ENCODE data around the gene TRERF1.

TRERF1 gene

DNA sequence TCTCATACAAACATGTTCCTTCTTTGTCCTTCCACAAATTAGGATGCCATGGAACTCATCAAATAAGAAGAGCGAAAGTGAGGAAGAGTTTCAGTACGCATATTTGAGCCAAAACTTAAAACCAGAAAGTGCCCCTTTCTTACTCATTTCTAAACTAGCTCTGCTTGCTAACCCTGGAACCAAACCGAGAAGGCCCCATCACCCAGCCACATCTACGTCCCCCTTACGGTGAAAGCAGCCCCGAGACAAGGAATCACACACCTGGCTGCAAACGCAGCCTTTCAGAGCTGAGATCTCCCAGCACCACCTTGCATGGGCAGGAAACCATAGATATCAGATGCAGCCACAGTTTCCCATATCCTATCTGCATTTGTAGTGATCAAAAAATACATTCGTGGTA lies 28.5 kb downstream of the TRERF1 start:
- no peak for DNase-seq (ENCODE audit: low spot score)

DNA sequence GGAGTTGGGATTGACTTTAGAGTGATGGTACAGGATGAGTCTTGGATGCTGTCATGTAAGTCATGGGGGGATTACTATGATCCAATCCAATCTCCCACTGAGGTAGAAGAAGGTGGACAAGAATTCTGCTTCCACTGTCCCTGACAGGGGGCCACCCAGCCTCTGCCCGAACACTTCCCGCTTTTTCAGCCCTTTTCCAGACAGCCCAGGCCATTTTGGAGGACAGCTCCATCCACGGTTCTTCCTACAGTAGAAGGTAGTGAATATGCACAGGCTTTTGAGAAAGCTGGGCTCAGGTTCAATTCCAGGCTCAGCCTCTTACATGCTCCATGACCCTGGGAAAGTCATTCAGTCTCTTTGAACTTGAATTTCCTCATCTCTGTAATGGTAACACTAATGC lies 31.0 kb downstream of the TRERF1 start:
- no peak for DNase-seq (ENCODE audit: low spot score)

DNA sequence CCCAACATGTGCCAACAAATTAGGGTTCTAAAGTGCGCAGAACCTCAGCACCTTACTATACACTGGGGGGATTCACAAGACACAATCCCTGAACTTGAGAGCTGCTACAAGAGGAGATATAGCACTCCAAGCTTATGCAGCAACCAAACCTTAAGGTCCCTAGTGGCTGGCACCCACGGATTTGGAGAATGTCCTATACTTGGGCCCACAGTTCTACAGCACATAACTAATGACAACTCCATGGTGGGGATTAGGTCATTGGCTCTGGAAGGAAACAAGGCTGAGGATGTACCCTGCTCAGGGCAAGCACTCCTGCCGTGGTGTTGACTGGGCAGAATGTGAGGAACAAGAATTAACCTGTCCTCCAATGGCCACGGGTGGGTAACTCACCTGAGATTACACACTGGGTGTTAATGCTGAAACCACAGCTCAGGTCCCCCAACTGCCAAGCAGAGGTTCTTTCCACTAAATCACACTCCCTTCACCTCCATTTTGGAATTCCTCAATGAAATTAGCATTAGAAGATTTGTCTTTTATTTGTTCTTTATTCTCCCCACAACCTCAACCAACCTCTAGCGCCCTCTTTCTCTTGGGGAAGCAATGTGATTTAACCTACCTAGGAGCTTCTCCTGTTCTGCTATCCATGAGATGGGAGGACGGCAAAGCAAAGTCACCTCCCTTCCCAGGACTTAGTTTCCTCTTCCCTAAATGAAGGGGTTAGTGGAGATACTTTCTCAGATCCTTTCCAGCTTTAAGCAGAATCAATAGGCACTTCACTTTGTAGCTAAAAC lies 32.0 kb downstream of the TRERF1 start:
- DNase-seq (ENCODE audit: low spot score): no peak

DNA sequence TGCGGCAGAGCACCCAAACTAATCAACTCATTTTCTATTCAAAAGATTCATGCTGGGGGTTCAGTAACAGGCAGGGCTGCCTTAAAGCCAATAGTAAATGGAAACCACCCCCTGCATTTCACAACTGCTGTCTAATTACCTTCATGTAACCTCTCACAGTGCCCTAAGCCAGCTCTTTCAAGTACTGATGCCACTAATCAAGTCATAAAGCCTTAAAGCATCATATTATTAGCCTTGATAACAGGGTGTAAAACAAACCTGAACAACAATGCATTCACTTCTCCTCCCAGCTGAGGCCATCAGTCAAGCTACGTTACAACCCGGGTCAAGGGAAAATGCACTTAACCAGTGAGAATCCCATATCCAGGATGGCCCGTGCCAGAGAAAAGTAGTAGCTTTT lies 33.0 kb downstream of the TRERF1 start:
- no peak for DNase-seq (ENCODE audit: low spot score)

DNA sequence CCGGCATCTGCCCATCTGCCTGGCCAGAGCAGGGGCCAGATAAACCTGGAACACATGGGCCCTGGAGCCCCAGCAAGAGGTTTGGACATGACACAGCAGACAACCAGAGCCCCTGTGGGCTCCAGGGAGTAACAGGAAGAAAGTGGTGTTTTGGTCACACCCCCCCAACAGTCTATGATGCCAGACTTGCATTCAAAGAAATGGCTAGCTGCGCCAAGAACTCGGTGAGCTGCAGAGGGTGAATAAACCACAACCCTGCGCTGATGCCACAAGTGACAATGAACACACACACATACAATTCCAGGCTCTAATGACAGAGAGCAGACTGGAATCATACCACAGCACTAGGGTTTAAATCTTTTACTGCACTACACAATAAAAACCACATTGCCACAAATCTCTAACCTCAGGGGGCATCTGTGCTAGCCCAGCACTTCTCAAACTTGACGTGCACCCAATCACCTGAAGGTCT lies 34.0 kb downstream of the TRERF1 start:
- DNase-seq (ENCODE audit: low spot score): no peak

DNA sequence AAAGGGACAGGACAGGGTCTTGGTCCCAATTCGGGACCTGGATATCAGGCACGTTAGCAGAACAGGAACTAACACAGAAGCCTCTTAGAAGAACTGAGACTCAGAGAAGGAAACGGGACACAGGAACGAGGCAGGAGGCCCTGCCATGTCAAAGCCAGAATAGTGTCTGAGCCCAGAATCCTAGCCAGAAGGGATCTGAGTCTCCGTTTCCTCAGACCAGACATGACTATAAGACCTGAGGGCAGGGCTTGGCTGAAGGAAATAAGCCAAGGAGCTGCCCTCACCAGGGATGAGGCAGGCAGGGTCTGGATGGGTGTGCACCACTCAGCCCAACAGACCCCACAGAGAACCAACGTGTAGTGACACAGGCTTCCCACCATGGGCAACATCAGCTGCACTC lies 40.3 kb downstream of the TRERF1 start:
- no peak for DNase-seq (ENCODE audit: low spot score)

DNA sequence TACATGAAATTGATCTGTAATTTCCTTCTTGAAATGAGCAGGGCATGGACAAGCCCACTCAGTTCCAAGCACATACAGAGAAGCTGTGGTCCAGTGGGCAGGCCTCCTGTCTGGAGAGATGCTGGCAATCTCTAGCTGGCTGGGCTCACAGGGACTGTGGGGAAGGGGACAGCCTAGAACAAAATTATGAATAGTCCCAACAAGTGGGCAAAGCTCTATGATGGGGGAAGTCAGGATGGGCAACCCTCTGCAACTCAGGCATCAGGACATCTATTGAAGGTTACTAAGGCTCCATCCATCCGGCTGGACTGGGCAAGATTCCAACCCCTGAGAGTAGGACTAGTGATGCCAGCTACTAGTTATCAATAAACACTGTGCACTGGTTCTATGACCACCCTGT lies 40.9 kb downstream of the TRERF1 start:
- DNase-seq (ENCODE audit: low spot score): no peak

DNA sequence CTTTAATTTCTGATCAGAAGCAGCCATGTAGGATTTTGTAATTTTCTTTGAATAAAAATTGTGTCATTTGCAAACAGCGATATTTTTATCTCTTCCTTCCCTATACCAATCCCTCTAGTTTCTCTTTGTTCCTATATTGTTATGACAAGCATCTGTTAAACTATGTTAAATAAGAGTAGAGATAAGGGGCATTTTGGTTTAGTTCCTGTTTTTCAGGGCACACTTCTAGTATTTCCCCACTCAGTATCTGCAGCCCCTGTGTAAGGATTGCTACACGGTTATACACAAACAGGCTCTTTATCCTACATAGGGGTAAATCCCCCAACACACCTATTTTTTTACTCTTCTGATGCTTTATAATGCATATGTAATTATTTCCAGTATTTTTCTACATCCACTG lies 42.1 kb downstream of the TRERF1 start:
- DNase-seq (ENCODE audit: low spot score): no peak

DNA sequence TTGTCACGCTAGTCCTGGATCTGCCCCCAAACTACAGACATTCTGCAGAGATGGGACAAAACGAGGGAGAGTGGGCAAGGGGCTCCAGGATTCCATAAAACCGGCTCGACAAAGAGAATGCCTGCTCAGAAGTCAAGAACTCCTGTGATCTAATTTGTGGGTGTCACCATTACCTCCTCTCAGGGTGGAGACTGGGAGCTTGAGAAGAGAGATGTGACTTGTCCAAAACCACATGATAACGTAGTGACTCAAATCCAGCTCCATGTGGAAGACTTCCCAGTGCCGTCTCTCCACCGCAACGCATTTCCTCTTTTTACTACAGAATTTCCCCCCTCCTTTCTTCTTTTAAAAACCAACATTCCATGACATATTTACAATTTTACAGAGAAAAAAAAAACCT lies 44.3 kb downstream of the TRERF1 start:
- DNase-seq (ENCODE audit: low spot score): peak; percentile 77

DNA sequence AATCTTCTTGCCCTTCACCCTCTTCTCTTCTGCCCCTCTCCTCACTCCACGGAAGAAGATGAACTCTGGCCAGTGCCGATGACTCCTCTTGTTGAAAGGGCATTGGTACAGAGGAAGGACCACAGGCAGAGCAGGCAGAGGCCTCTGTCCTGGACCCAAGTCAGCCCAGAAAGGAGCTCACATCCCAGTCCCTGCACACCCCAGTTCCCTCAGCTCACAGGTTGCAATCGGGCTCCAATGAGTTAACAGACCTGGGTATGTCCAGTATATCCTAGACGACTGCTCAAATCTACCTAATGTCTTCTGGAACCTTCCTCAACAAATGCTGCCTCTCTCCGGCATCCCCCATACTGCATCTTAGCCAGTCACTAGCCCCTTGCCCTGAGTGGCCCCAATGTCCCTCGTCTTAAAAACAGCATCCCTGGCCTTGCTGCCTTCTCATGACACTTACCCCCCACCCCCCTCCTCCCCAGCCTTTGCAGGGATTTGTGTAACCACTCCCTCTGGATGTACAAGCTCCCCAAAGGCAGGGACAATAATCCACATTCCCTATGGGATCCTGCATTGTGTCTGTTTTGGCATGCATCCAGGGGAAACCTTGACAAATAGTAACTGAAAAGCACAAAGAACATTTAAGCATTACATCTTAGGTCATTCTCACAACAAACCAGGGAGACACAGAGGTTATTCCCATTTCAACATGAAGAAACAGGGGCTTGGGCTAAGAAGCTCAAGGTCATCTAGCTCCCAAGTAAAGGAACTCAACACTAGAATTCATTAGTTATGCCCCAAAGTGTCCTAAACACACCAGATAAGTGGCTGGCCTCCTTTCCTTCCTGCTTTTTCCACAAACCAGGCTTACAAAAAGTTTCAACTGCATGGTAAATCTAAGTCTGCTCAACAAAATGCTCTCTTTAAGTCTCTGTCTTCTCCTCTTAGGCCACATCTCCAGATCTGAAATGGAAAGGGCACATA lies 45.1 kb downstream of the TRERF1 start:
- DNase-seq (ENCODE audit: low spot score): no peak

DNA sequence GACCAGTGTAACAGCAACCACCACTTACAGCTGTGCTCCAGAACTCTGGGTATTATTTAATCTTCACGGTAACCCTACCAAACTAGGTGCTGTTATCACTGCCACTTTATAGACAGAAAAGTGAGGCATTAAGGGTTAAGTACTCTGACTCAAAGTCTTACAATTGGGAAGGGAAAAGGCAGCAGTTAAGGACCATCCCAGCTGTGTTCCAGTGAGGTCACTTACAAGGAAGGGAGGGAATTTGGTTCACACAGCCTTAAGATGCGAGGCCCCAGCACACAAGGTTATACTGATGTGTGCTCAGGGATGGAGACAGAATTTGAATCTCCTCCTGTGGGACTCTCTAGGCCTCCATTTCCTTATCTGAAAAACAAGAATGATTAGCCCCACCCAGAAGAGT lies 46.7 kb downstream of the TRERF1 start:
- peak; percentile 23 for DNase-seq (ENCODE audit: low spot score)

DNA sequence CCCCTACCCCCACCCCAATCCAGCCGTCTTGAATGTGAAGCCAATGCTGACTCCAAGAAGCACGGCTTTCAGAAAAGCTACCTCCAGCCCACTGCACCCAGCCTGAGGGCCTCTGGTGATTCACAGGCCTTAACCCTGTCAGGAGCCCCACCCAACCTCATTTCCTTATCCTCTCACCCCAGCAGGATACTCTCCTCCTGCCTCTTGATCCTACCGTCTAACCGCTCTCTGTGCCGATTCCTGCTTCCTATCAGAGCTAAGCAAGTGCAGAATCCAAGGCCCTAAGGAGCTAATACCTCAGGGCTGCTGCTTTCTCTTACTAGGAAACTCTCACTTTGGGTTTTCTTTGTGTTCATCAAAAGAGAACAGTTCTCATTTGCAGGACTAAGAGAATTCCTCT lies 47.2 kb downstream of the TRERF1 start:
- peak; percentile 34 for DNase-seq (ENCODE audit: low spot score)

DNA sequence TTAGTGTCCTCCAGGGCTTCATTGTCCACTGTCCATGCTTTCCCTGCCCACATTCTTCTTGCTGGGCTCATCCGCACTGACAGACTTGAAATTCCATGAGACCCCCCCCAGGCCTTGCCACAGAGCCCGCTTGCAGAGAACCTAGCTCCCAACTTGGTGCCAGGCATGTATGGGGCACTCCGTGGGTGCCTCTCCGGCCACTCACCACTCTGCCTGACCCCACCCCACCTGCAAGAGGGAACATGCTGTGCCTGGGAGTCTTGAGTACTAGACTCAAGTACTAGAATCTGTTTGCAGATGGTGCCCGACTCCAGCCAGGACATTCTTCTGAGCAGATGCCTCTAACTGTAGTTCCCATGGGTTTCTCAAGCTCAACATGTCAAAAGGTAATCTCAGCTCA lies 47.9 kb downstream of the TRERF1 start:
- DNase-seq (ENCODE audit: low spot score): no peak

DNA sequence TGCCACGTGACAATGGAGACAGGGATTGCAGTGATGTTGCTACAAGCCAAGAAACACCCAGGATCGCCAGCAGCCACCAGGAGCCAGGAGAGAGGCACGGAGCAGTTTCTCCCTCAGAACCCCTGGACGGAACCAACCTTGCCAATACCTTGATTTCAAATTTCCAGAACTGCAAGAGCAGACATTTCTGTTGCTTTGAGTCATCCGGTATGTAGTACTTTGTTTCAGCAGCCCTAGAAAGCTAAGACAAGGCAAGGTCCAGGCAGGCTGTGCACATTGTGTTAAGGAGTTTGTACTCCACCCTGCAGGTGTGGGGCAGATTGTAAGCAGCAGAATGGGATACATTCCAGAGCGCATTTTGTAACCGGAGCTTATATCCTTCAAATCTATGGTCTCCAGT lies 48.3 kb downstream of the TRERF1 start:
- DNase-seq (ENCODE audit: low spot score): no peak

DNA sequence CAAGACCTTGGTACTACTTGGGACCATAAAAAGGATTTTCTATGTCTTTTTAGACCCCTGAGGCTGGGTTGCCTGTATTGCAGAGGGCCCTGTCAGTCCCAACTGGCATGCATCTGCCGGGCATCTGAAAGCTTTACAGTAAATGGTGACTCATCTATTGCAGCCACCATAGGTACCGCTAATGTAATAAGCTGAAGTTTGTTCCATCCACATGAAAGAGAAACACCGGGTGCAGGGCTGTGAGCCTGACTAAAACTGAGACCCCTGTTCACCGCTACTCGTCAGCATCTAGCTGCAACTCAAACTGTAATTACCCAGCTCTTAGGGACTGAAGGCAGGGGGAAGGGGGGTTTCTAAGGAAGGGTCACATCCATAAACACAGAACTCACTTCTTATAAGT lies 49.5 kb downstream of the TRERF1 start:
- no peak for DNase-seq (ENCODE audit: low spot score)

DNA sequence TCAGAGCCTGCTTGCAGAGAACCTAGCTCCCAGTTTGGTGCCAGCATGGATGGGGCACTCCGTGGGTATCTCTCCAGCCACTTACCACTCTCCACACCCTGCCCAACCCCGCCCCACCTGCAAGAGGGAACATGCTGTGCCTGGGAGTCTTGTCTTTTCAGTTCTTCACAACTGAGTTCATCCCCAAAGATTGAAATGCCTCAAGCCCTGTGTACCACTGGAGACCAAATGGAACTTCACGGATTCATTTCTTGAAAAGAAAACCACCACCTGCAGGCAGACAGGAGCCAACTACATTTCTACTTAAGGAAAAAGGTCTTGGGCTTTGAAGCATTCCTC lies 50.1 kb downstream of the TRERF1 start:
- DNase-seq (ENCODE audit: low spot score): no peak

DNA sequence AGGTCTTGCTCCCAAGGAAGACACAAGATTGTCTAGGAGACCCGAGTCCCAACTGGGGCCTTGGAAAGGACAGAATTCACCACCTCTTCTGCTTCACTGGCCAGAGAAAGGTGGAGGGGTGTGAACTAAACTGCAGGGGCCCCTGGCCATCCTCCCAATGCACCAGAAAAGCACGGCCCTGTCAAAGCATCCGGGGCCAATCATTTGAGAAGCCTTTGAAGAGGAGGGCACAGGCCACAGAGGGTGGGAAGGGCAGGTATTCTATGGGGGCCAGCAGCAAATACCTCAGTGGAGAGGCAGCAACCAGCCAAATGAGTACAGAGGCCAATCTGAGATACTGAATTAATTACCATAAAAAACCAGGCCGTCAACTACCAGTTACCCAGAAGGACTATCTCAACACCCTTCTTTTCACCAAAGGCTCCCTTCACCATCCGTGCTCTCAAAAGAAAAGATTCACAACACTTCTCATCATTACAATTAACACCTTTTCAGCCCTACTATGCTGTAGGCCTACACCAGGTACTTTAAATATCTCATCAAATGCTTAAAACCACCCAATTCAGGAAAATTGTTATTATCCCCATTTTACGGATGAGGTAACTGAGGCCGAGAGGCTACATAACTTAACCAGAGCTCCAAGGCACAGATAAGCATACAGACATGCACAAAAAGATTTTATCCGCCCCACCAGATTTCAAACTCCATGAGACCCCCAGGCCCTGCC lies 50.7 kb downstream of the TRERF1 start:
- no peak for DNase-seq (ENCODE audit: low spot score)

DNA sequence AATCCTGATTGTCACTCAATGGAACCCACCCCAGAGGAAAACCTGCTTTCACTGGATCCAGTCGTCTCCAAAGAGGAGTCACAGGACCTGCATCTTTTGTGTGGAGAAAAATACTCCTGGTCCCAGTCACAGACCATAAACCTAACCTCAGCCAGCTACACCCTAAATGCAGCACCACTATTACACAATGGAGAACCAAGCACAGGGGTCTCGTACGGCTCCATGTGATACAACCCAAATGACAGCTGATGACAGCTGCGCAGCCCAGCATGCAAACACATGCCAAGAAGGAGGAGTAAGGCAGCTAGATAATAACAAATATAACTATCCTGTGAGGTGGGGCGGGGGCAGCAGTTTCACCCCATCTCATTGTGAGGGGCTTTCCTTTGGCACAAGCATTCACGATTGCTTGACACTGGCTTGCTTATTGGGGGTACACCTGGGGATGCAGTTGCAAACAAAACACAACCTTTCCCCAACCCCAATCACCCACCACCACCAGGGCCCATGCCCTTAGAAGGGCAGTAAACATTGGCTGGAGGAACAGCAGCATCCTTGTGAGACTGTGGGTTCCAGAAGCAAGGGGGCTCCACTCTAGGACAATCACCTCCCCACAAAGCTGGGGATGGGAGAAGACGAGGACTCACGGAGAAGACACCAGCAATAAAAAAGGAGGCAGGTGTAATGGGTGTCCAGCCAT lies 51.5 kb downstream of the TRERF1 start:
- DNase-seq (ENCODE audit: low spot score): no peak

DNA sequence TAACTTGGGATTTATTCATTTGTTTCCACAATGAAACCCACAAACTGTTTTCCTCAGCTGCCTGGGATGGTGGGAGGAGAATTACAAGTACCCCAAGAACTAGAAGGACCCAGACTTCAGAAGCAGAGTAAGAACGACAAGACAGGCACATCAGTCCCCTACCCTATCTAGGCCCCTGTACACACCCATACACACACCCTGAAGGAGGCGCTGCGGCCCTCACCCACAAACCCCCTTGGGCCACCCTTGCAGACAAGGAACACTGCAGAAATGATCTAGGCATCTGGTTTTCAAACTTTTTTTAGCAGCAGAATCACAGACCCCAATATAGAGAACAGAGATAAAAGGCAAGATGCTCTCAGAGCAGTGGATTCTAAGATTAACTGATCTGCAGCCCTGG lies 55.0 kb downstream of the TRERF1 start:
- DNase-seq (ENCODE audit: low spot score): no peak

DNA sequence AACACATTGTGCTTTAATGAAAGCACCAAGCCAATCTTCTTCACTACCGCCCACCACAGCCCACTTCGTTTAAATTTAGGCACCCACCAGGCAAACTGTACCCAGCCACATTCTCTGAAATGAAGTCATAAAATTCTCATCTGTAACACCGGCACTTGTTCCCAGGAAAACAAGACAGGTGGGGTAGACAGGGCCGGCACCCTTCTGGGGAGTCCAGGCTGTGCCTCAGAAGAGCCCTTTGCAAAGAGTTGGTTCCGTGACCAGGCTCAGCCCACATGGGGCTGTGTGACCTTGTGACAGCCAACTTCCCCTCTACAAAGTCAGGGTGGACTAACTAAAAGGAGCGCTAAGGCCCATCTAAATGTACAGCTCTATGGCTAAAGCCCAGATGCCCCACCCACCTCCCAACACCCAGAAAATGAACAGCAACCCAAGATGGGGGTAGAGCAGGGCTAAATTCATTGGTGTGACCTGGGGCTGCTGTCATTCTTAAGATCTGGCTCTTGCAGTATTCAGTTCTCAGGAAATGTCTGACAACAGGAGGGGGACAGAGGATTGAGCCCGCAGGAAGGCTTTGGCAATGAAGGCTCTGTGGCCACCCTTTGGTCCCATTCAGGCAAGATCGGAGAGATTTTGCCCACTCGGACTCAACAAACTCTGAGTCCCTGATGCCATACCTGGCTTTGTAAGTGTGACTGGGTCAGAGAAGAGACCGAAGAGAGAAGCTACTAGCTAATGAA lies 56.7 kb downstream of the TRERF1 start:
- DNase-seq (ENCODE audit: low spot score): no peak

DNA sequence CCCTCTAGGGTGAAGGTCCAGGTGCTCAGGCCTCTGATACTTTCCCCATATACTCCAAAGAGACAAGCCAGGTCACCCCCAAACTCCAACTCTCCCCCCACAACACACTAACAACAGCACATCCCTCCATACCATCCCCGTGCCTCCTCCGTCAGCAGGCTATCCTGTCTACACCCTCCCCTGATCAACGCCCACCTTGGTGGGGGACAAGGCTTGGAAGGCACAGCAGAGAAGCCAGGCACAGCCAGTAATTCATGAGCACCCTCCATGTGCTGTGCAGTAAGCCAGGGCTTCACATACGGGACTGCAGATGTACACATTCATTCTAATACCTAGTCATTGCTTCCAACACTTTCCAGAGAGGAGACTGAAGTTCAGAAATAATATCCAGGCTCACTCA lies 57.6 kb downstream of the TRERF1 start:
- no peak for DNase-seq (ENCODE audit: low spot score)
